Subcutaneous abdominal adipose tissue (tissue), 5 donors: ENCODE data around the gene KCNMB2.

Experiments used
- H3K27ac ChIP-seq: one replicate; pipeline ENCODE4 v1.7.0; 2013; ENCODE audit warnings: low read depth, mild to moderate bottlenecking, inconsistent platforms, low read length, moderate library complexity
- H3K27me3 ChIP-seq, 5 donors: one replicate each; pipeline ENCODE4 v1.7.0; 2013; ENCODE audit warnings: low read length in 5 of 5, inconsistent platforms in 1 of 5; ENCODE audit not compliant: control insufficient read depth in 5 of 5, insufficient read depth in 4 of 5
- H3K36me3 ChIP-seq, 5 donors: one replicate each; pipeline ENCODE4 v1.7.0; 2013; ENCODE audit warnings: low read length in 5 of 5; ENCODE audit not compliant: control insufficient read depth in 5 of 5, insufficient read depth in 5 of 5
- H3K4me1 ChIP-seq, 5 donors: one replicate each; pipeline ENCODE4 v1.7.0; 2013; ENCODE audit warnings: low read length in 5 of 5, mild to moderate bottlenecking in 3 of 5, moderate library complexity in 1 of 5; ENCODE audit not compliant: control insufficient read depth in 5 of 5, insufficient read depth in 5 of 5
- H3K4me3 ChIP-seq, 5 donors: one replicate each; pipeline ENCODE4 v1.7.0; 2013; ENCODE audit warnings: low read length in 5 of 5, low read depth in 1 of 5
- H3K9ac ChIP-seq, 5 donors: one replicate each; pipeline ENCODE4 v1.7.0; 2013; ENCODE audit warnings: low read length in 5 of 5, mild to moderate bottlenecking in 4 of 5, moderate library complexity in 3 of 5
- H3K9me3 ChIP-seq, 5 donors: one replicate each; pipeline ENCODE4 v1.7.0; 2013; ENCODE audit warnings: low read length in 5 of 5; ENCODE audit not compliant: control insufficient read depth in 5 of 5
- donor health status: healthy.
- donor health status: healthy.
- donor health status: healthy.
- donor health status: healthy.
- donor health status: healthy.

Gene KCNMB2

GRCh38 chr3:178536211-178537079, at the start of gene KCNMB2:
Gene KCNMB2, plus strand, starts transcription at chr3:178536436.
- H3K9ac ChIP-seq = peak within 1 kb of the TSS in 2 of 5 donors; percentile 26 to 52

GRCh38 chr3:178486903-178487302, 49.3 kb upstream of the KCNMB2 start:
- Histone ChIP-seq H3K27me3 (no peaks in the 10 kb centered on the region), H3K9ac (no peak overlapping the region), H3K36me3 (no peaks in the 10 kb centered on the region), H3K9me3 (no peaks in the 10 kb centered on the region), H3K27ac (no peak overlapping the region), H3K4me1 (no peaks in the 10 kb centered on the region), H3K4me3 (no peak overlapping the region)

More at GRCh38 chr3:178536211-178537079, at the start of gene KCNMB2:
- peaks cover 0 to 11% (median 9%) of the 10 kb centered on the region in 5 donors for H3K4me1 ChIP-seq
- H3K9me3 ChIP-seq = no peaks in the 10 kb centered on the region
- no peaks in the 10 kb centered on the region for H3K36me3 ChIP-seq
- H3K27ac ChIP-seq = no peak within 1 kb of the TSS
- peaks cover 0 to 12% (median 2%) of the 10 kb centered on the region in 5 donors for H3K27me3 ChIP-seq
- peak within 1 kb of the TSS; percentile 55 to 74 (median 62) for H3K4me3 ChIP-seq

GRCh38 chr3:178487752-178488151, 48.5 kb upstream of the KCNMB2 start:
- Histone ChIP-seq H3K9ac (no peak overlapping the region), H3K4me3 (no peak overlapping the region), H3K9me3 (no peaks in the 10 kb centered on the region), H3K4me1 (no peaks in the 10 kb centered on the region), H3K27ac (no peak overlapping the region), H3K36me3 (no peaks in the 10 kb centered on the region), H3K27me3 (no peaks in the 10 kb centered on the region)

GRCh38 chr3:178491751-178492150, 44.5 kb upstream of the KCNMB2 start:
- Histone ChIP-seq H3K9ac (no peak overlapping the region), H3K4me1 (no peaks in the 10 kb centered on the region), H3K4me3 (no peak overlapping the region), H3K36me3 (no peaks in the 10 kb centered on the region), H3K27ac (no peak overlapping the region), H3K27me3 (no peaks in the 10 kb centered on the region), H3K9me3 (no peaks in the 10 kb centered on the region)

- Histone ChIP-seq H3K27me3 (no peaks in the 10 kb centered on the region), H3K9me3 (no peaks in the 10 kb centered on the region), H3K9ac (no peak overlapping the region), H3K36me3 (no peaks in the 10 kb centered on the region), H3K27ac (no peak overlapping the region), H3K4me1 (no peaks in the 10 kb centered on the region), H3K4me3 (no peak overlapping the region)
Measured at GRCh38 chr3:178492491-178492890, 43.7 kb upstream of the KCNMB2 start.

GRCh38 chr3:178494386-178494785, 41.9 kb upstream of the KCNMB2 start:
- Histone ChIP-seq H3K27ac (no peak overlapping the region), H3K9me3 (no peaks in the 10 kb centered on the region), H3K4me3 (no peak overlapping the region), H3K4me1 (no peaks in the 10 kb centered on the region), H3K27me3 (no peaks in the 10 kb centered on the region), H3K9ac (no peak overlapping the region), H3K36me3 (no peaks in the 10 kb centered on the region)

GRCh38 chr3:178496911-178497310, 39.3 kb upstream of the KCNMB2 start:
- H3K9ac ChIP-seq = no peak overlapping the region
- no peaks in the 10 kb centered on the region for H3K4me1 ChIP-seq
- no peaks in the 10 kb centered on the region for H3K9me3 ChIP-seq
- H3K36me3 ChIP-seq = no peaks in the 10 kb centered on the region
- no peak overlapping the region for H3K27ac ChIP-seq
- H3K4me3 ChIP-seq = no peak overlapping the region
- no peaks in the 10 kb centered on the region for H3K27me3 ChIP-seq

GRCh38 chr3:178498871-178499270, 37.4 kb upstream of the KCNMB2 start:
- Histone ChIP-seq H3K9me3 (no peaks in the 10 kb centered on the region), H3K4me3 (no peak overlapping the region), H3K36me3 (no peaks in the 10 kb centered on the region), H3K9ac (no peak overlapping the region), H3K27me3 (no peaks in the 10 kb centered on the region), H3K4me1 (no peaks in the 10 kb centered on the region), H3K27ac (no peak overlapping the region)

- no peak overlapping the region for H3K9ac ChIP-seq
- H3K4me3 ChIP-seq = no peak overlapping the region
- H3K9me3 ChIP-seq = no peaks in the 10 kb centered on the region
- no peaks in the 10 kb centered on the region for H3K36me3 ChIP-seq
- no peak overlapping the region for H3K27ac ChIP-seq
- no peaks in the 10 kb centered on the region for H3K4me1 ChIP-seq
- H3K27me3 ChIP-seq = no peaks in the 10 kb centered on the region
Measured at GRCh38 chr3:178500631-178501030, 35.6 kb upstream of the KCNMB2 start.

GRCh38 chr3:178504128-178504527, 32.1 kb upstream of the KCNMB2 start:
- H3K4me3 ChIP-seq = no peak overlapping the region
- H3K4me1 ChIP-seq = no peaks in the 10 kb centered on the region
- no peaks in the 10 kb centered on the region for H3K36me3 ChIP-seq
- no peak overlapping the region for H3K9ac ChIP-seq
- H3K27me3 ChIP-seq = no peaks in the 10 kb centered on the region
- no peak overlapping the region for H3K27ac ChIP-seq
- H3K9me3 ChIP-seq = no peaks in the 10 kb centered on the region
